RWPE1 (cell line): Measurements from ENCODE around the gene GPHN.

Source experiments
- CTCF ChIA-PET: fragments of 350-600 bp; sonication (Branson Sonifier 250); formaldehyde crosslinking; extraction: SDS; loops from one replicate; lab custom pipeline; 2021; lab: Yijun Ruan, JAX
- POLR2A ChIA-PET: fragments of 400-600 bp; formaldehyde crosslinking; extraction: SDS; loops from one replicate; lab custom pipeline; 2020; ENCODE audit warnings: antibody characterized with exemption; ENCODE audit not compliant: low non-redundant PET; lab: Yijun Ruan, JAX
- DNase-seq: peaks from one replicate; pipeline ENCODE4 v3.0.0; 2012; ENCODE audit warnings: low spot score
- H3K27ac ChIP-seq: fragments of 450-650 bp; 2 replicates; pipeline ENCODE4 v1.5.1; 2017
- CTCF ChIP-seq: fragments of 450-650 bp; conservative IDR thresholded peaks from 2 replicates; pipeline ENCODE4 v1.5.1; 2017; ENCODE audit warnings: low read depth, mild to moderate bottlenecking

The GPHN gene

GRCh38 chr14:66485910-66486421 is 22.0 kb upstream of the GPHN start, which contains the start of gene CCDC196:
CCDC196 (plus strand) TSS chr14:66486371; CDS start chr14:66486503, 132 bp downstream.
- no peak for TF ChIP-seq CTCF

GRCh38 chr14:66487164-66487563 is 20.8 kb upstream of the GPHN start:
- no peak for DNase-seq
- H3K27ac ChIP-seq = no peak overlapping the region
- POLR2A ChIA-PET = no interaction called here
- TF ChIP-seq CTCF = no peak
- CTCF ChIA-PET = no interaction called here

More at GRCh38 chr14:66485910-66486421, 22.0 kb upstream of the GPHN start, which contains the start of gene CCDC196:
- ChIA-PET POLR2A (no interaction called here), CTCF (no interaction called here)
- no peak within 1 kb of the TSS for H3K27ac ChIP-seq
- DNase-seq = no peak

GRCh38 chr14:66490143-66491111 is 17.5 kb upstream of the GPHN start:
- DNase-seq = no peak
- CTCF ChIA-PET = no interaction called here
- POLR2A ChIA-PET = no interaction called here
- H3K27ac ChIP-seq = no peak overlapping the region
- no peak for TF ChIP-seq CTCF

GRCh38 chr14:66493750-66494149 is 14.2 kb upstream of the GPHN start:
- TF ChIP-seq CTCF = no peak
- no peak overlapping the region for H3K27ac ChIP-seq
- no peak for DNase-seq
- CTCF ChIA-PET = no interaction called here
- POLR2A ChIA-PET = no interaction called here

- no peak overlapping the region for H3K27ac ChIP-seq
- ChIA-PET POLR2A (no interaction called here), CTCF (interaction anchor here (0.6 to 0.8 kb wide), 2 partner anchors 12 to 790 kb away, joined by 3 to 4 read pairs; no protein-coding TSS in a partner anchor)
- TF ChIP-seq CTCF = peak; percentile 88
- peak; percentile 46 for DNase-seq
These were observed 12.5 kb upstream of the GPHN start for GRCh38 chr14:66495218-66496098.
